Measurements from ENCODE around the gene RASAL3.

DNA sequence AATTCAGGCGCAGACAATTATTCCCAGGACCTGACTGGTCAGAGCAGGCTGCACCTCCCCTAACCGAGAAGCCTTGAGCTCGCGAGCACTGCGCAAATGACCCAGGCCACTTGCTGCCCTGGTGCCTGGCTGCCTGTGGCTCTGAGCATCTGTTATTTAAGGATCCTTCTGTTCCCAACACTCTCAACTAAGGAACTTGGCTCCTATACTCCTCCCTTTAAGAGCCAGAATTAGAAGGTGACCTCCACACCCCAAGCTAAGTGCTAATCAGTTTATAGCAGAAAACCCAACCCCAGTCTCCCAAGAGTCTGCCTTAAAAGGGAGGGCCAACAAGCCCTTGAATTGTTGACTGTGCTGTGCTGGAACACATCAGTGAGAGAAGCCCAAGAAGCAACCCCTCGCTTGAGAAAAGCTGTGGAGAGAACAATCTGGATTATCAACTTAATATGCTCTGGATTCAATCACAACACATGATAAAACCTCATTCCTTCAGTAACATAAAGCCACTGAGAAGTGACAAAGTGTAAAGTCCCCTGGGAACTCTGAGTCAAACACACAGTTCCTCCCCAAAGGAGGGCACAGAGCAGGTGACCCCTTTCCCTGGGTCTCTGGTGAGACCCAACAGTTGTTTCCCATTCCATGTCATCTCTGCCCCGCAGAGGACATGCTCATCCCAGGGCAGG is 60.1 kb downstream of the RASAL3 start:
- TF ChIP-seq, protein P1, sequence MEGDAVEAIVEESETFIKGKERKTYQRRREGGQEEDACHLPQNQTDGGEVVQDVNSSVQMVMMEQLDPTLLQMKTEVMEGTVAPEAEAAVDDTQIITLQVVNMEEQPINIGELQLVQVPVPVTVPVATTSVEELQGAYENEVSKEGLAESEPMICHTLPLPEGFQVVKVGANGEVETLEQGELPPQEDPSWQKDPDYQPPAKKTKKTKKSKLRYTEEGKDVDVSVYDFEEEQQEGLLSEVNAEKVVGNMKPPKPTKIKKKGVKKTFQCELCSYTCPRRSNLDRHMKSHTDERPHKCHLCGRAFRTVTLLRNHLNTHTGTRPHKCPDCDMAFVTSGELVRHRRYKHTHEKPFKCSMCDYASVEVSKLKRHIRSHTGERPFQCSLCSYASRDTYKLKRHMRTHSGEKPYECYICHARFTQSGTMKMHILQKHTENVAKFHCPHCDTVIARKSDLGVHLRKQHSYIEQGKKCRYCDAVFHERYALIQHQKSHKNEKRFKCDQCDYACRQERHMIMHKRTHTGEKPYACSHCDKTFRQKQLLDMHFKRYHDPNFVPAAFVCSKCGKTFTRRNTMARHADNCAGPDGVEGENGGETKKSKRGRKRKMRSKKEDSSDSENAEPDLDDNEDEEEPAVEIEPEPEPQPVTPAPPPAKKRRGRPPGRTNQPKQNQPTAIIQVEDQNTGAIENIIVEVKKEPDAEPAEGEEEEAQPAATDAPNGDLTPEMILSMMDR (IDR thresholded peaks at IDR 0.05): no peak
- no peak for TF ChIP-seq POLR2A (IDR thresholded peaks at IDR 0.05)

All from ovary (tissue), 3 donors.